GM18519 (cell line): ENCODE measurements around the gene CHMP4B.
"Not testable (repeated sequence)": the region's sequence is repeated elsewhere in the genome, so short reads cannot be mapped to it uniquely, and the experiment has no call there.

ENCODE experiments used
- ATAC-seq: cut with Tn5 transposase; IDR thresholded peaks from one replicate; pipeline ENCODE4 v1.9.1; 2021; ENCODE audit warnings: mild to moderate bottlenecking, moderate library complexity; ENCODE audit not compliant: unreplicated experiment, low FRiP score

The CHMP4B gene

DNA sequence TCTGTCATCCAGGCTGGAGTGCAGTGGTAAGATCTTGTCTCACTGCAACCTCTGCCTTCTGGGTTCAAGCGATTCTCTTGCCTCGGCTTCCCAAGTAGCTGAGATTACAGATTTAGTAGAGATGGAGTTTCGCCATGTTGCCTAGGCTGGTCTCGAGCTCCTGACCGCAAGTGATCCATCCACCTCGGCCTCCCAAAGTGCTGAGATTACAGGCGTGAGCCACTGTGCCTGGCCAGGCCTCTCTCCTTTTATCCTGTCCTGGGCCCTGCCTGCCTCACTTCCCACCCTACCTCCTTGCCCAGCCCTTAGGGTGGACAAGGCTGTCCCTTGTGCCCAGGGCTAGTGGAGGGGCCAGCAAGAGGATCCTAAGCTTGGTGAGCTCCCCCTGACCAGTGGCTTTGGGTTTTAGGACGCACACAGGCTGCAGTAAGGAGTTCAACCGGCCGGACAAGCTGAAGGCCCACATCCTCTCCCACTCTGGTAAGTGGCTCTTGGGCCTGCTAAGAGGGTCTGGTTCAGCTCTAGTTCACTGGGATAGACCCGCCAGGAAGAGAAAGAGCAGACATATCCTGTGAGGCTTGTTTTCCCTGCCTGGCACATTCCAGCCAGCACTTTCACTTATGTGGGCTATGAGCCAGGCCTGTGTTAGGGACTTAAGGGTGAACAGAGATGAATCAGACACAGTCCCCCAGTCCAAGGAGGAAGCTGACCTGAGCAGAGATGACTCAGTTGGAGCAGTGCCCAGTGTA lies 21.9 kb upstream of the CHMP4B start:
- no peak for ATAC-seq

DNA sequence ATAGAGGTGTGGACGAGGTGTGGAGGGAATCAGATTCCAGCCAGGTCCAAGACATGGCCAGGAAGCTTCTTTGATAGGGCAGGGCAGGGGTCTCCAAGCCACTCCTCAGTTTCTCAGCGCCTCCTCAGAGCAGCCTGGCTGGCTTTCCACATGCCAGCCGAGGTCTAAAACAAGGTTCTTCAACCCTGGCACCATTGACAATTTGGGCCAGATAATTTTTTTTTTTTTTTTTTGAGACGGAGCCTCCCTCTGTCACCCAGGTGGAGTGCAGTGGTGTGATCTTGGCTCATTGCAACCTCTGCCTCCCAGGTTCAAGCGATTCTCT lies 21.3 kb upstream of the CHMP4B start:
- no peak for ATAC-seq

DNA sequence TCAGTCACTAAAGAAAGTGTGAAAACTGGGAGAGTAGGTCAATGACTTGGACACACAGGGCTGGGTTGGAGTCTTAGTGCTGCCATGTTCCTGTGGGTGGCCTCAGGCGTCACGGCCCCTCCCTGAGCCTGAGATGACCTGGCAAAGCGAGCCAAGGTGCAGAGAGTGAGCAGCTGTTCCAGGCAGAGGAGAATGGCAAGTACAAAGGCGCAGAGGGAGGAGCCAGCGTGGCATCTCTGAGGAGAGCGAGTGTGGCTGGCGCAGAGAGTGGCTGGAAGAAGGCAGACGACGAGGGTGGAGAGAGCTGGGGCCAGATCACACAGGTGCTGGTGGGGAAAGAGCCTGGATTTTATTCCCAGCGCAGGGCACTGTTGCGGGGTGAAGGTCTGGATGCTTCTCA lies 20.6 kb upstream of the CHMP4B start:
- ATAC-seq = no peak

DNA sequence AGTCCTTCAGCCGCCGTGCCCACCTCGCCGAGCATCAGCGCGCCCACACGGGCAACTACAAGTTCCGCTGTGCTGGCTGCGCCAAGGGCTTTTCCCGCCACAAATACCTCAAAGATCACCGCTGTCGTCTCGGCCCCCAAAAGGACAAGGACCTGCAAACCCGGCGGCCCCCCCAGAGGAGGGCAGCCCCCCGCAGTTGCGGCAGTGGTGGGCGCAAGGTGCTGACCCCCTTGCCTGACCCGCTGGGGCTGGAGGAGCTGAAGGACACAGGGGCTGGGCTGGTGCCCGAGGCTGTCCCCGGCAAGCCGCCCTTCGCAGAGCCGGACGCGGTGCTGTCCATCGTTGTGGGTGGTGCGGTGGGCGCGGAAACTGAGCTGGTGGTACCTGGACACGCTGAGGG lies 20.1 kb upstream of the CHMP4B start:
- no peak for ATAC-seq

DNA sequence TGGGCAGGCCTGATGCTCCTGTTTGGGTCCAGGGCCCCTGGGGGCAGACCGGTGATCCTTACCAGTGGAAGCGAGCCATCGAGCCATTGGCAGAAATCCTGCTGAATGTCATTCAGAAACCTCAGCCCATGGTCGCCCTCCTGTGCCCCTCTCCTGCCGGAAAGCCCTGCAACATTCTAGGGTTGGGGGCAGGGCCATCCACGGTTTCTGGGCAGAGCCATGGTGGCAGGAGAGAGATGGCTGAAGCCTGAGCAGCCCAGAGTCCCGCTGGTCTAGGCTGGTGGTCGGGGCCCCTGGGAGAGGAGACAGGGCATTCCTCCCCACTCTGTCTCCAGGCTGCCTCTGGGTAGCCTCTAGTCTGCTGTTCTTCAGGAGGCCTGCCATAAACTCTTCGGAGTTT lies 19.6 kb upstream of the CHMP4B start:
- ATAC-seq = no peak

DNA sequence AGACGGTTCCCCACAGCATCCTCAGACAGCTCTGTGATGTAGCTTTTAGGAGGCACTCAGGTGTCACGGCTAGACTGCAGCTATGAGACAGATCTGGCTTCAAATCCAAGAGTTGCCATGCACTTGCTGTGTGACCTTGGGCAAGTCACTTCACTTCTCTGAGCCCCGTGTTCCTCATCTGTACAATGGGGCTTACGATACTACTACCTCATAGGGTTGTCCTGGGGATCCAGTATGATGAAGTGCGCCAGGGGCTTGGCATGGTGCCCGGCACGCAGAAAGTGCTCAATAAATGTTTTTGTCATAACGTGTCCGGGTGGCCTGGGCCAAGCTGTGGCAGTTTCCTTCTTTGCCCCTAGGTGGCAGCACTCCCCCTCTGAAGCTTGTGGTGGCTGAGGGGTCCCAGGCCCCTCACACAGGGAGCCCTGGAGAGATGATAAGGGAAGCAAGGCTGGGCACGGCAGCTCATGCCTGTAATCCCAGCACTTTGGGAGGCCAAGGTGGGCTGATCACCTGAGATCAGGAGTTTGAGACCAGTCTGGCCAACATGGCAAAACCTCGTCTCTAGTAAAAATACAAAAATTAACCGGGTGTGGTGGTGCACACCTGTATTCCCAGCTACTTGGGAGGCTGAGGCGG lies 19.1 kb upstream of the CHMP4B start:
- no peak for ATAC-seq

DNA sequence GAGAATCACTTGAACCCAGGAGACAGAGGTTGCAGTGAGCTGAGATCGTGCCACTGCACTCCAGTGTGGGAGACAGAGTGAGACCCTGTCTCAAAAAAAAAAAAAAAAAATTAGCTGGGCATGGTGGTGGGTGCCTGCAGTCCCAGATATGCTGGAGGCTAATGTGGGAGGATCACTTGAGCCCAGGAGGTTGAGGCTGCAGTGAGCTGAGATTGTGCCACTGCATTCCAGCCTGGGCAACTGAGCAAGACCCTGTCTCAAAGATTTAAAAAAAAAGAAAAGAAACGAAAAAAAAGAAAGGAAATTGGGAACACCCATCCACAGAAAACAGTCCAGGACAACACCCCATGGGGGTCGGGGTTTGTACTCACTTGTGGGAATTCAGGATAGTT lies 18.6 kb upstream of the CHMP4B start:
- ATAC-seq = not testable (repeated sequence)

DNA sequence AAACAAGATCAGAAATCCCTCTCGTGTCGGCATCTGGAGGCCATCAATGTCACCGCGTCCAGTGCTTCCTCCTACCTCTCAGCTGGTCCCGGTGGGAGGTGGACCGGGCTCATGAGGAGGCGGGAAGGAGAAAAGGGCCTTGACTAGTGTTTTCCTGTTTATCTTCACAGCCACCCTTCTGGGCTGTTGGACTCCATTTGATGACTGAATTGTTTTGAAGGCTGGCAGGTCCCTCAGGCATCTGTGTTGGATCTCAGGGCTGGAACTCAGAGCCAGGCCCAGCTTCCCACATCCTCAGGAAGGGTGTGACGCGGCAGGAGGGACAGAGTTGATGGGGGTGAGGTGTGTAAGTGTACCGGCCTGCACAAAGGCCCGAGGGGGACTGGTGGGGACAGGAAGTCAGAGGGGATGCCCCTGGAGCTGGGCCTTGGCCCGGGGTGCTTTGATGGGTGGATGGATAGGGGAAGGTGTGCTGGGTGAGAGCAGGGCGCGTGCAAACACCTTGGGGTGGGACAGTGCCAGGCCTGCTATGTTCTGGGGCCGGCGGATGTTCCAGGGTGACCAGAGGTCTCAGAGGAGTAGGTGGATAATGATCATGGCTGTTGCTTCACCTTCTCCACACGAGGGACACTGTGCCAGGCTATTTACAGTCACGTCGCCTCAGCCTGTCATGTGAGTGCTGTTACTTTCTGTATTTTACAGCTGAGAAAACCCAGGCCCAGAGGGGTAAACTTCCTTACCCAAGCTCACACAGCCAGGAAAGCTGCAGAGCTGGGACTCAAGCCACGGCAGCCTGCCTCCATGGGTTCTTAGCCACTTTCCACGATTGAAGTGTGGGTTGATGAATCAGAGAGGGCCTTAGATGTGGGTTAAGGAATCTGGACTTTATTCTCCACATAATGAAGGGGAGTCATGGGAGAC lies 17.9 kb upstream of the CHMP4B start:
- no peak for ATAC-seq

DNA sequence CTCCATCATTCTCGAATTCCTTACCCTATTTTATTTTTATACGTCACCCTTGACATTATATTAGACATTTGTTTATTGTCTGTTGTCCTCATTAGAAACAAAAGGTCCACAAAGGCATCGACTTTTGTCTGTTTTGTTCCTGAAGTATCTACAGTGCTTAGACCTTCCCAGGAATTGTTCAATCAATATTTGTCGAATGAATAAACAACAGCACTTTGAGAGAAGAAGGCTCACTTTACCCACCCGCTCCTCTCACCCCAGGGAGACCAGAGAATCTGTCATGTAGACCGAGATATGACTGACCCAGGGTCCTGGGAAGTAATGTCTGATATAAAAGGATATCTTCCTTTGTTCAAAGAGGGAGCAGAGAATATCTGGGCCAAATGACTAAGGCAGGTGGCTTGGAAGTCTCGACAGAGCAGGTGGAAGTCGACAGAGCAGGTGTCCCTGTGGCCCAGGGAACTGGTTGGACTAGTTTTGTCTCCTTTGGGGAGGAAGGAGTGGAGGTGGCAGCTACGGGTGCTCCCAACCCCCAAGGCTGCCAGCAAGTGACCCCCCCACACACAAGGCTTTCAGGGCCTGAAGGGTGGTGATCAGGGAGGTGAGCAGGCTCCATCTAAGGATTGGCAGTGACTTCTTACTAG lies 14.8 kb upstream of the CHMP4B start:
- no peak for ATAC-seq

DNA sequence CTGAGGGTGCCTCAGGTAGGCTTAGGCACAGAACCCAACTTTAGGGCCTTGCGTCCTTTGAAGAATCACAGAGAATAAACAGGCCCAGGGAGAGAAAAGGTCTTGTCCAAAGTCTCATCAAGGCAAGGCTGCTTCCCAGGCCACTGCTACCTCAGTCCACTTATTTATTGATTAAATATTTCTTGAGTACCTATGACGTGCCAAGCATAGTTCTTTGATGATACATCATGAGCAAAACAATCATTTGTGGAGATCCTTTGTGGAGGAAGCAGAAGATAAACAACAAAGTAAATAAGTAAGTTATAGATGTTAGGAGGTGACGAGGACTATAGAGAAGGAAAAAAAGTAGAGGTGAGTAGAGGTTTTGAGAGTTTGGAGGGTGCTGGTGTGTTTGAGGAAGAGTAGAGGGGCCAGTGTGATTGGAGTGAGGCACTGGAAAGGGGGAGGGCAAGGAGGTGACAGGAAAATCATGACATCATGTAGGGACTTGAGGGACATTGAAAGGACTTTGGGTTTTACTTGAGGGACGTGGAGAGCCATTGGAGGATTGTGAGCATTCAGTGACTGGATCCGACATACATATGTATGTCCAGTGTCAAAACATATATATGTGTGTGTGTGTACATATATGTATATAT lies 14.1 kb upstream of the CHMP4B start:
- ATAC-seq = no peak

DNA sequence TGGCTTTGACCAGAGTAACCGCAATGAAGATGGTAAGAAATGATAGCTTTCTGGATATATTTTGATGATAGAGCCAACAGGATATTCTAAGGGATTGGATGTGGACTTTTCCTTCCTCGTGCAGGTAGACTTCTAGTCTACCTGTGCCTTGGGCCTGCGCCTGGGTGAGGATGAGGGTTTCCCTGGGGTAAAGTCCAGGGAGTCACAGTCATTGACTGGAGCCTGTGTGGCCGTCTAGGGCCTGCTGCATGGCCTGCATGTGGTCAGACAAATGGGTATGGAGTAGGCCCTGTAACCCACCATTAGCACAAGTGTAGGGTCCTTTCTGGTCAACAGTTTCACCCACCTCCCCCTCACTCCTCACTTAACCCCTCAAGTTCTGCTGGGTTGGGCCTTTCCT lies 12.7 kb upstream of the CHMP4B start:
- ATAC-seq = no peak

DNA sequence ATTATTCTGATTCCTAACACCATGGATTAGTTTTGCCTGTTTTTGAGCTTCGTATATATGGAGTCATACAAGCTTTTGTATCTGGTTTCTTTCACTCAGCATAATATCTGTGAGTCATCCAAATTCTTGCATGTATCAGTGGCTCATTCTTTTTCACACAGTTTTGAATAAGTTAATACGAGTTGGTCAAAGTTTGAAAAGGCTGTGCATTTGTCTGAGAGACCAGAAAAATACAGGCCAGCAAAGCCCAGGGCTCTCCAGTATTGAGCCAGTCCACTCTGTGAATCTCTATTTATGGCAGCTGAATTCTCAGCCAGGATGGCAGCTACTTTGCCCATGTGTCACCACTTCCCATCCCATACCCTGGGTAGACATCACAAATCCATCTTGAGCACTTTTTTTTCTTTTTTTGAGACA lies 7.2 kb upstream of the CHMP4B start:
- no peak for ATAC-seq

DNA sequence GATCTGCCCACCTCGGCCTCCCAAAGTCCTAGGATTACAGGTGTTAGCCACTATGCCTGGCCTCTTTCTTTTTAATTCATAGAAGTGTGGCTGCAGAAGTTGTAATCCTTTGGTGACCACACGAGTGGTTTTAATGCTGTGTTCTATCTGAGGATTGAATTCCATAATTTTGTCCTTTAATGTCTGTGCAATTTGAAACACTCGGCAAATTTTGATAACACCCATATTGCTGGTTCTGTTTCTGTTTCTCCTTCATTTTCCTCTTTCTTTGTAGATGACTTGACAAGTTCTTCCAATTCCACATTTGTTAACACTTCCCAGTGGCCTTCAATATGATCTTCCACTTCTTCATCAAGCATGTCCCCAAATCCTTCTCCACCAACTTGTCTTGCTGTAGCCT lies 2.8 kb upstream of the CHMP4B start:
- no peak for ATAC-seq

DNA sequence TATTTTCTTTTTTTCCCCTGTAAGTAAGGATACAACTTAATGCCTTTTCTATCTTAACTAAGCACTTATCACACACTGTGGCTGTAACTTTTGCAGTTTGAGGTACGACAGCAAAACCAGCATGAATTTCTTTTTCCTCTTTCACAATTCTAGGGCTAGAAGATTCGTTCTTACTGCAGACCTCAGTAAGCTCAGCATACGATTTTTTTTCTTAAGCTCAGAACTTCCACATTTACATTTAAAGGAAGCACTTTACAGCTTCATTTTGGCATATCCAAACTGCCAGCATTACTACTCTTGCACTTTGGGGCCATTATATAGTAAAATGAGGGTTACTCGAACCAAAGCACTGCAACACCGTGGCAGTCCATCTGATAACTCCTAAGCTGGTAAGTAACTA lies 889 bp upstream of the CHMP4B start:
- ATAC-seq = no peak

DNA sequence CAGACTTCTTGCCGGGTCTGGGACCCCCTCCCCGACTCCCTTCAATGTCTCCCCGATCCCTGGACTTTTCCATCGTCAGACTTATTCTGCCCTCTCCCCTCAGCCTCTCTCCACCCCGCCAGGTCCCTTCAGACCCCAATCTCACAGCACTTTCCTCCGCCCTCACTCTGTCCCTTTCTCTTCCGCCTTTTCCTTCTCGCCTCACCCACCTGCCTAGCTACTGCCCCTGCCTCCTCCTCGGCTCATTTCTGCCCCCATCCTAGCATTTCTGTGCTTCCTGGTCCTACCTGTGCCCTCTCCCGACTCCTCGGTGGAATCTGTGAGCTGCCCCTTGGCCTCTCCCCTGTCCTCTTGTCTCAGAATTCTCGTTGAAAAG lies 616 bp downstream of the CHMP4B start:
- ATAC-seq = no peak

DNA sequence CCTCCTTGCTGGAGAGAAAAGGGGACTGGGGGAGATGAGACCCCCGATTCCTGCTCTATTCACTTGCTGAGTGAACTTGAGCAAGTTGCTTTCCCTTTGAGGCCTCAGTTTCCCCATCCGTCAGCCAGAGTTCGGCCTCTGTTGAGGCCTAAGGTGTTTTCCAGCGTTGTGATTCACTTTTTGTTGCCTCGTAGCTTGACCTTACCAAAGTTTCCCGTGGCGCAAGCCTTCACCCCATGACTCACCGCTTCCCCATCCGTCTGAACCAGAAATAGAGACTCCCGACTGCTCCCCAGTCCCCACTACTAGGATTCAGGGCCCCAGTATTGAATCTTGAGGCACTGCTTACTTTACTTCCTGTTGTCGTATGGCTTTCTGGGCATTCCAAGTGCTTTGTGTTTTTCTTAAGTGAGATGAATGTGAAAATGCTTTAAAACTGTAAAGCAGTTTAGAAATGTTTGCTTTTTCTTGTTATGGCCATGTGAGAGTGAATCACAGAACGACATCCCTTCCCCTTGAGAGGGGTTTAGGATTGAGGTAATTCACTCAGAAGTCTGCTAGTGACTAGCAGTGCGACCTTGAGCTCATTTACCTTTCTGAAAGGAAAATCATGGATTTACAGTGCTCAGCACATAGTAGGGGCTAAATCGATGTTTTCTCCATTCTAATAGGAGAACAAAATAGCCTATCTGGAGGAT lies 1.2 kb downstream of the CHMP4B start:
- no peak for ATAC-seq

DNA sequence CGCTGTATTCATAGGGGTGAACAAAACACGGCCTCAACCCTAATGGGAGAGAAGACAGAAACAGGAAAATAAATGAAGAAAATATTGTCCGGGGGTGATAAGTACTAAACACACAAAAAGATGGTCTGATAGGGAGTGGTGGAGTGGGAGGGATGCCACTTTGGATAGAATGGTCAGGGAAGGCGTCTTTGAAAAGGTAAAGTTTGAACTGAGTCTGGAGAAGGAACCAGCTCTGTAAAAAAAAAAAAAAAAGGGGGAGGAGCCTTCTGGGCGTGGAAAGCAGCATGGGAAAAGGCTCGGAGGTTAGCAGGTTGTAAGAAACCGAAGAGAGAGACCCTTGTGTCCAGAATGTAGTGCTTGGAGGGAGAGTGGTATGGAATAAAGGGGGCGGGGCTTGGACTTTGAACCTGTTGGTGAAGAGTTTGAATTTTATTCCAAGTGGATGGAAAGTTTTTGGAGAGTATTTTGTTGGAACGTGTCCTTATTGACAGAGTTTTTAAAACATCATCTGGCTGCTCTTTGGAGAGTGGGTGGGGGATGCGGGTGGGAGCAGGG lies 1.8 kb downstream of the CHMP4B start:
- no peak for ATAC-seq

DNA sequence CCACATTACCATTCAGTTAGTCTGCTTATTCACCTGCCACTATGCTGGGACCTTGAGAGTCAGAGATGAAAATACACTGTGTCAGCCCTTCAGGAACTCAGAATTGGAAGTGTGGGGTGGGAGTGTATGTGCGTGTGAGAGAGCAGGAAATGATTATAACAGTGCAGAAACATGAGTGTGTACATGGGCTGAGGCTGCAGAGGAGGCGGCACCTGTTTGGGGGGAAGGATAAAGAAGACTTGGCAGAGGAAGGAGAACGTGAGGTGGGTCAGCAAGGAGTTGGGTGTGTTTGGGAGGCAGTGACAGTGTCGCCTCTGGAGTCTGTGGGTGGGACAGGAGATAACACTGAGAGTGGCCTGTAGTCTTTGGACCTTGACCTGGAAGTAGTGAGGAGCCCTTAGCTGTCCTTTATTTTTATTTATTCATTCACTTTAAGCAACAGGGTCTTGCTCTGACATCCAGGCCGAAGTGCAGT lies 3.1 kb downstream of the CHMP4B start:
- ATAC-seq = no peak

DNA sequence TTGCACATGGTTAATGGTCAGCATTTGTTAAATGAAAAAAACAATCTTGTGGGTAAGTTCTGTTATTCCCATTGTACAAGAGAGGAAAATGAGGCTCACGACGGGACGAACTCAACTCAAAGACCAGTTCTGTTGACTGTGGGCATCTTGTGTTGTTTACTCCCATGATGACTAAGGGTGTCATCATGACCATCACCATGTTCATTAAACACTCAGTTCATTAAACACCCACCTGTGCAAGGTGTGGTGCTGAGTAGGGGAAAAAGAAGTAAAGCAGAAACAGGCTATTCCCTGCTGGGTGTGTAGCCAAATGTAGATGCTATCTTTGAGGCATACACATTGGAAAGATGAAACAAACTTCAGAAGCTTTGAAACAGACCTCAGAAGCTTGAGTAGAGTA lies 4.5 kb downstream of the CHMP4B start:
- no peak for ATAC-seq

DNA sequence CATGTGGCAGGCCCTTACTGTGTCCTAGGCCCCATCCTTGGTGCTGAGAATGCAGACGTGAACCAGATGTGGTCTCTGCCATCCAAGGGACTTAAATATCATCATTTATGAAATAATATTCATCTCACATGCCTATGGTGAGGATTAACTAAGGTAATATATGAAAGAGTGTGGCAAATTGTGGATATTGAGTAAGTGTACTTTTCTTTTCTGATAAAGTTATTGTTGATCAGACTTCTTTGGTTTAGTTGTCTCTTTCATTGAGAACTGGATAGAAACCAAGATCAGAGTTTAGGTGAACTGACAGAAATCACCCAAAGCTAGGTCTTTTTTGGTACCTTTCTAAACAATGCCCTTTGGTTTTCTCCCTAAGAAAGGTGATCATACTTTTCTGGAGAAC lies 5.0 kb downstream of the CHMP4B start:
- ATAC-seq = no peak
